ENCODE measurements around the gene USO1. TPM values are rescaled to one million over a fixed set of nuclear protein-coding genes. Genes with fewer than 3 reads are reported as not detected.

The USO1 gene
- total RNA-seq, 1 experiment from 2014 or later, result 110 TPM

GRCh38 chr4:75822416-75822815, 98.0 kb downstream of the USO1 start:
- H2BK15ac ChIP-seq (ENCODE audit: low read depth, low read length), result no peak overlapping the region
- H3K4me1 ChIP-seq (ENCODE audit: insufficient read depth, low read length), result no peaks in the 10 kb centered on the region
- no peak overlapping the region for H3K14ac ChIP-seq (ENCODE audit: insufficient read depth, low read length)
- H3K27me3 ChIP-seq (ENCODE audit: insufficient read depth, low read length), result no peaks in the 10 kb centered on the region
- Mint-ChIP-seq H3K27me3 (ENCODE audit: low read depth) (no peaks in the 10 kb centered on the region), H3K4me1 (peaks cover 0 to 4% of the 10 kb centered on the region in 2 experiments; a peak in 1 of 4 replicates), H3K9me3 (no peaks in the 10 kb centered on the region), H3K4me3 (no peak overlapping the region), H3K27ac (no peak overlapping the region), H3K36me3 (ENCODE audit: insufficient read depth in 1 of 3, low read depth in 3 of 3) (no peaks in the 10 kb centered on the region)
- no peak overlapping the region for H4K8ac ChIP-seq (replicated peaks; ENCODE audit: insufficient read length, low read depth, low read length)
- no peak overlapping the region for H2AFZ ChIP-seq (ENCODE audit: low read length)
- H3K18ac ChIP-seq (ENCODE audit: insufficient read length, low read depth, low read length), result no peak overlapping the region
- H4K5ac ChIP-seq (ENCODE audit: insufficient read length, low read depth, low read length), result no peak overlapping the region
- no peaks in the 10 kb centered on the region for H3K79me1 ChIP-seq (ENCODE audit: insufficient read depth, low read depth, low read length, poor library complexity, severe bottlenecking)
- H3K9me3 ChIP-seq (ENCODE audit: control insufficient read depth, low read depth, low read length), result no peaks in the 10 kb centered on the region
- H3K4ac ChIP-seq (ENCODE audit: low read depth, low read length), result no peak overlapping the region
- H3K79me2 ChIP-seq (ENCODE audit: insufficient read depth, low read length), result no peaks in the 10 kb centered on the region
- H4K91ac ChIP-seq (ENCODE audit: insufficient read length, low read depth, low read length), result no peak overlapping the region
- H3K23ac ChIP-seq (ENCODE audit: insufficient read length, low read depth, low read length), result no peak overlapping the region
- H3K56ac ChIP-seq (ENCODE audit: insufficient read length, low read depth, low read length), result no peak overlapping the region
- H2BK120ac ChIP-seq (ENCODE audit: low read depth, low read length, poor library complexity, severe bottlenecking), result no peak overlapping the region
- no peak overlapping the region for H3T11ph ChIP-seq (ENCODE audit: low read length)
- no peak overlapping the region for H3K4me2 ChIP-seq (ENCODE audit: insufficient read depth, insufficient read length, low read length)
- TF ChIP-seq, protein P1, sequence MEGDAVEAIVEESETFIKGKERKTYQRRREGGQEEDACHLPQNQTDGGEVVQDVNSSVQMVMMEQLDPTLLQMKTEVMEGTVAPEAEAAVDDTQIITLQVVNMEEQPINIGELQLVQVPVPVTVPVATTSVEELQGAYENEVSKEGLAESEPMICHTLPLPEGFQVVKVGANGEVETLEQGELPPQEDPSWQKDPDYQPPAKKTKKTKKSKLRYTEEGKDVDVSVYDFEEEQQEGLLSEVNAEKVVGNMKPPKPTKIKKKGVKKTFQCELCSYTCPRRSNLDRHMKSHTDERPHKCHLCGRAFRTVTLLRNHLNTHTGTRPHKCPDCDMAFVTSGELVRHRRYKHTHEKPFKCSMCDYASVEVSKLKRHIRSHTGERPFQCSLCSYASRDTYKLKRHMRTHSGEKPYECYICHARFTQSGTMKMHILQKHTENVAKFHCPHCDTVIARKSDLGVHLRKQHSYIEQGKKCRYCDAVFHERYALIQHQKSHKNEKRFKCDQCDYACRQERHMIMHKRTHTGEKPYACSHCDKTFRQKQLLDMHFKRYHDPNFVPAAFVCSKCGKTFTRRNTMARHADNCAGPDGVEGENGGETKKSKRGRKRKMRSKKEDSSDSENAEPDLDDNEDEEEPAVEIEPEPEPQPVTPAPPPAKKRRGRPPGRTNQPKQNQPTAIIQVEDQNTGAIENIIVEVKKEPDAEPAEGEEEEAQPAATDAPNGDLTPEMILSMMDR (conservative IDR thresholded peaks at IDR 0.05), result no peak
- no peak overlapping the region for H2BK12ac ChIP-seq (ENCODE audit: insufficient read length, low read depth, low read length)
- no peak for DNase-seq
- no peaks in the 10 kb centered on the region for H4K20me1 ChIP-seq (ENCODE audit: control insufficient read depth, insufficient read depth, insufficient read length)
- no peak overlapping the region for H3K9ac ChIP-seq (ENCODE audit: extremely low read depth, insufficient read length, low read length)
- no peak overlapping the region for H2AK5ac ChIP-seq (ENCODE audit: insufficient read length, low read length)
- no peak overlapping the region for H2BK5ac ChIP-seq (ENCODE audit: insufficient read length, low read length)
- no peak overlapping the region for H3K27ac ChIP-seq (ENCODE audit: insufficient read length, low read depth, low read length)
- no CpG with 5 or more reads among the region's 5 CpGs for WGBS (ENCODE audit: extremely low coverage, insufficient read length, low lambda C conversion rate)
- no peaks in the 10 kb centered on the region for H3K23me2 ChIP-seq (ENCODE audit: insufficient read length, low read depth, low read length, poor library complexity, severe bottlenecking)
- H2BK20ac ChIP-seq (ENCODE audit: low read depth, low read length, poor library complexity, severe bottlenecking), result no peak overlapping the region

Data from H9 (cell line).